HepG2 (cell line): ENCODE measurements around the gene PRPSAP1. TPM values are rescaled to one million over a fixed set of nuclear protein-coding genes. Genes with fewer than 3 reads are reported as not detected.

Experiments used
- FOXA3 ChIP-seq: IDR thresholded peaks from 2 replicates; pipeline ENCODE4 v1.6.1; 2016; ENCODE audit warnings: missing genetic modification reagents, missing compliant biosample characterization
- FOXK2 ChIP-seq: fragments of 450-650 bp; IDR thresholded peaks from 2 replicates; pipeline ENCODE4 v1.6.1; 2016
- HMGXB4 ChIP-seq, 2 experiments: sonication (generic) in 1 of 2; formaldehyde crosslinking in 1 of 2; IDR thresholded peaks; 2 replicates each; pipeline versions ENCODE4 v1.4.0 to v1.6.1; 2018 to 2020; ENCODE audit warnings: missing genetic modification reagents in 2 of 2, borderline replicate concordance in 1 of 2, low read depth in 1 of 2, mild to moderate bottlenecking in 1 of 2, missing biosample characterization in 1 of 2
- JUNB ChIP-seq: sonication (generic); formaldehyde crosslinking; IDR thresholded peaks from 2 replicates; pipeline ENCODE4 v1.8.0; 2022; ENCODE audit warnings: missing genetic modification reagents, mild to moderate bottlenecking, borderline replicate concordance
- KDM3A ChIP-seq: IDR thresholded peaks from 2 replicates; pipeline ENCODE4 v1.6.1; 2018; ENCODE audit warnings: low read depth, missing compliant biosample characterization
- KLF9 ChIP-seq: IDR thresholded peaks from 2 replicates; pipeline ENCODE4 v1.6.1; 2016; ENCODE audit warnings: low read depth
- MIXL1 ChIP-seq: IDR thresholded peaks from 2 replicates; pipeline ENCODE4 v1.6.1; 2016
- RFX5 ChIP-seq: IDR thresholded peaks from 2 replicates; pipeline ENCODE4 v1.6.1; 2011; ENCODE audit warnings: low read depth, low read length, improper control_type of control experiment
- SALL1 ChIP-seq: sonication (generic); formaldehyde crosslinking; IDR thresholded peaks from 2 replicates; pipeline ENCODE4 v1.8.0; 2022; ENCODE audit warnings: mild to moderate bottlenecking, missing genetic modification reagents
- SIX1 ChIP-seq: sonication (generic); formaldehyde crosslinking; IDR thresholded peaks from 2 replicates; pipeline ENCODE4 v1.4.0; 2020; ENCODE audit warnings: missing genetic modification reagents, borderline replicate concordance
- SYNCRIP ChIP-seq: fragments of 200-400 bp; formaldehyde crosslinking; IDR thresholded peaks from 2 replicates; pipeline ENCODE4 v1.6.1; 2018; ENCODE audit warnings: mild to moderate bottlenecking, low read depth, low read length; ENCODE audit not compliant: insufficient read depth
- TBX2 ChIP-seq: sonication (generic); formaldehyde crosslinking; IDR thresholded peaks from 2 replicates; pipeline ENCODE4 v1.5.0; 2020; ENCODE audit warnings: missing genetic modification reagents, mild to moderate bottlenecking, borderline replicate concordance
- YEATS2 ChIP-seq: sonication (generic); formaldehyde crosslinking; IDR thresholded peaks from 2 replicates; pipeline ENCODE4 v1.4.0; 2020; ENCODE audit warnings: missing genetic modification reagents, borderline replicate concordance
- ZFP36L2 ChIP-seq: sonication (generic); formaldehyde crosslinking; IDR thresholded peaks from 2 replicates; pipeline ENCODE4 v1.4.0; 2020; ENCODE audit warnings: missing genetic modification reagents
- ZNF12 ChIP-seq: sonication (generic); formaldehyde crosslinking; IDR thresholded peaks from 2 replicates; pipeline ENCODE4 v1.5.0; 2020; ENCODE audit warnings: missing genetic modification reagents
- ZNF207 ChIP-seq: fragments of 450-650 bp; IDR thresholded peaks from 2 replicates; pipeline ENCODE4 v1.6.1; 2016; ENCODE audit warnings: antibody characterized with exemption, borderline replicate concordance
- ZNF275 ChIP-seq: sonication (generic); formaldehyde crosslinking; IDR thresholded peaks from 2 replicates; pipeline ENCODE4 v1.8.0; 2022; ENCODE audit warnings: missing genetic modification reagents, mild to moderate bottlenecking, inconsistent platforms, borderline replicate concordance
- ZNF292 ChIP-seq: sonication (generic); formaldehyde crosslinking; IDR thresholded peaks from 2 replicates; pipeline ENCODE4 v1.8.1; 2022; ENCODE audit warnings: mild to moderate bottlenecking, low read depth, missing genetic modification reagents, borderline replicate concordance
- ZNF3 ChIP-seq: IDR thresholded peaks from 2 replicates; pipeline ENCODE4 v1.7.0; 2017; ENCODE audit warnings: inconsistent platforms
- ZNF335 ChIP-seq: sonication (generic); formaldehyde crosslinking; IDR thresholded peaks from 2 replicates; pipeline ENCODE4 v1.4.0; 2020; ENCODE audit warnings: missing genetic modification reagents
- ZNF33B ChIP-seq: sonication (generic); formaldehyde crosslinking; IDR thresholded peaks from 2 replicates; pipeline ENCODE4 v1.5.1; 2020; ENCODE audit warnings: mild to moderate bottlenecking, missing genetic modification reagents
- ZNF740 ChIP-seq: sonication (generic); formaldehyde crosslinking; IDR thresholded peaks from 2 replicates; pipeline ENCODE4 v1.4.0; 2020; ENCODE audit warnings: missing genetic modification reagents
- ZNF772 ChIP-seq: sonication (generic); formaldehyde crosslinking; IDR thresholded peaks from 2 replicates; pipeline ENCODE4 v1.5.0; 2020; ENCODE audit warnings: mild to moderate bottlenecking, missing genetic modification reagents
- ZNF816 ChIP-seq: sonication (generic); formaldehyde crosslinking; IDR thresholded peaks from 2 replicates; pipeline ENCODE4 v1.8.0; 2022; ENCODE audit warnings: missing genetic modification reagents, mild to moderate bottlenecking, borderline replicate concordance
- ZNF83 ChIP-seq: sonication (generic); formaldehyde crosslinking; IDR thresholded peaks from 2 replicates; pipeline ENCODE4 v1.4.0; 2020; ENCODE audit warnings: missing genetic modification reagents, mild to moderate bottlenecking, borderline replicate concordance
- polyA plus RNA-seq, 8 experiments: library from polyadenylated mRNA; depleted of rRNA in 3 of 8; stranded (reverse) in 7 of 8; unstranded in 1 of 8; fragments of >200 nt; fragmentation: Illumina TruSeq in 4 of 8; extraction: Trizol in 4 of 8; gene quantifications; 2 replicates each; pipeline versions ENCODE4 v1.2.1 to v1.2.3, GENCODE V29; 2011 to 2016; ENCODE audit warnings: low read depth in 4 of 8, missing spikeins in 1 of 8, mixed read lengths in 1 of 8; ENCODE audit not compliant: insufficient read depth in 1 of 8
- total RNA-seq, 5 experiments: library from RNA; depleted of rRNA; stranded (reverse); fragments of >200 nt; fragmentation: Illumina TruSeq; extraction: Trizol; gene quantifications; 2 replicates each; pipeline ENCODE4 v1.2.3, GENCODE V29; 2016; ENCODE audit warnings: low read depth in 1 of 5
- TF ChIP-seq, protein P1 (sequence below): sonication (generic); formaldehyde crosslinking; IDR thresholded peaks from 2 replicates; pipeline ENCODE4 v1.4.0; 2020; ENCODE audit warnings: missing genetic modification reagents
- TF ChIP-seq, protein P2 (sequence below): sonication (generic); formaldehyde crosslinking; IDR thresholded peaks from 2 replicates; pipeline ENCODE4 v1.4.0; 2020; ENCODE audit warnings: missing genetic modification reagents; ENCODE audit errors: not compliant biosample characterization

PRPSAP1 gene
- total and polyA plus RNA-seq, 2 of the 13 experiments (the other 11 are each of a cell fraction or from before 2014, with no cell fraction given) = 91.1 to 314 TPM

- TF ChIP-seq KDM3A (CRISPR knock-in tag) (no peak), ZNF207 (no peak), ZNF83 (no peak), MIXL1 (CRISPR knock-in tag) (0 out of 2 replicates have a peak, but pooled peaks have one; percentile 19), FOXA3 (peak; percentile 46; the same call in 1 of the 2 replicates), ZNF275 (CRISPR knock-in tag) (no peak), FOXK2 (no peak), TBX2 (CRISPR knock-in tag) (peak; percentile 27; the same call in 1 of the 2 replicates), RFX5 (no peak), ZNF33B (CRISPR knock-in tag) (no peak), ZNF772 (CRISPR knock-in tag) (no peak), JUNB (no peak), ZNF12 (CRISPR knock-in tag) (no peak), ZNF335 (CRISPR knock-in tag) (no peak), ZNF292 (no peak), KLF9 (CRISPR knock-in tag) (no peak), SALL1 (0 out of 2 replicates have a peak, but pooled peaks have one; percentile 22), HMGXB4 (CRISPR knock-in tag; IDR thresholded peaks at IDR 0.05; ENCODE audit: borderline replicate concordance in 1 of 2, low read depth in 1 of 2) (0 out of 4 replicates have a peak, but pooled peaks of 1 of the 2 experiments have one; percentile 40), ZNF740 (CRISPR knock-in tag) (no peak), ZFP36L2 (no peak), SYNCRIP (no peak), ZNF3 (CRISPR knock-in tag) (no peak), SIX1 (CRISPR knock-in tag) (no peak), ZNF816 (CRISPR knock-in tag) (no peak), YEATS2 (CRISPR knock-in tag) (no peak)
- TF ChIP-seq, protein P1, sequence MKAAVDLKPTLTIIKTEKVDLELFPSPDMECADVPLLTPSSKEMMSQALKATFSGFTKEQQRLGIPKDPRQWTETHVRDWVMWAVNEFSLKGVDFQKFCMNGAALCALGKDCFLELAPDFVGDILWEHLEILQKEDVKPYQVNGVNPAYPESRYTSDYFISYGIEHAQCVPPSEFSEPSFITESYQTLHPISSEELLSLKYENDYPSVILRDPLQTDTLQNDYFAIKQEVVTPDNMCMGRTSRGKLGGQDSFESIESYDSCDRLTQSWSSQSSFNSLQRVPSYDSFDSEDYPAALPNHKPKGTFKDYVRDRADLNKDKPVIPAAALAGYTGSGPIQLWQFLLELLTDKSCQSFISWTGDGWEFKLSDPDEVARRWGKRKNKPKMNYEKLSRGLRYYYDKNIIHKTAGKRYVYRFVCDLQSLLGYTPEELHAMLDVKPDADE (CRISPR knock-in tag) = no peak
- TF ChIP-seq, protein P2, sequence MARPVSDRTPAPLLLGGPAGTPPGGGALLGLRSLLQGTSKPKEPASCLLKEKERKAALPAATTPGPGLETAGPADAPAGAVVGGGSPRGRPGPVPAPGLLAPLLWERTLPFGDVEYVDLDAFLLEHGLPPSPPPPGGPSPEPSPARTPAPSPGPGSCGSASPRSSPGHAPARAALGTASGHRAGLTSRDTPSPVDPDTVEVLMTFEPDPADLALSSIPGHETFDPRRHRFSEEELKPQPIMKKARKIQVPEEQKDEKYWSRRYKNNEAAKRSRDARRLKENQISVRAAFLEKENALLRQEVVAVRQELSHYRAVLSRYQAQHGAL (CRISPR knock-in tag) = no peak
These were observed 11.7 kb upstream of the PRPSAP1 start (continued) for GRCh38 chr17:76365256-76365903.
